HG02642 (cell line): ENCODE measurements around the gene IRAK2.
A peak's percentile ranks its signal among the peaks of the same experiment; 100 is the strongest.
"Not testable (repeated sequence)": the region's sequence is repeated elsewhere in the genome, so short reads cannot be mapped to it uniquely, and the experiment has no call there.

Source experiments
- ATAC-seq: cut with Tn5 transposase; IDR thresholded peaks from one replicate; pipeline ENCODE4 v1.9.1; 2021; ENCODE audit warnings: mild to moderate bottlenecking; ENCODE audit not compliant: unreplicated experiment, poor library complexity

IRAK2 gene

DNA sequence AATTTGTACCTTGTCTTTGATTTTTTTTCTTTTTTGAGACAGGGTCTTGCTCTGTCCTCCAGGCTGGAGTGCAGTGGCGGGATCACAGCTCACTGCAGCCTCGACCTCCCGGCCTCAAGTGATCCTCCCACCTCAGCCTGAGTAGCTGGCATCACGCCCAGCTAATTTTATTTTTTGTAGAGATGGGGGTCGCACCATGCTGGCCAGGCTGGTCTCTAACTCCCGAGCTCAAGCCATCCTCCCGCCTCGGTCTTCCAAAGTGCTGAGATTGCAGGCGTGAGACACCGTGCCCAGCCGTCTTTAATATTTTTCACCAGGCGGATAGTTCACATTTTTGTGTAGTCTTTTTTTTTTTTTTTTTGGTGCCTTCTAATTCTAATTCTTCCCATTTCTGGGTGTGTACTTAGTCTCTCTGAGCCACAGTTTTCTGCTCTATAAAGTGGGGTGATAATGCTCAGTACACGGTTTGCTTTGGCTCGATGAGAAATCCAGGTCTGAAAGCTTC lies 83.0 kb downstream of the IRAK2 start:
- no peak for ATAC-seq

DNA sequence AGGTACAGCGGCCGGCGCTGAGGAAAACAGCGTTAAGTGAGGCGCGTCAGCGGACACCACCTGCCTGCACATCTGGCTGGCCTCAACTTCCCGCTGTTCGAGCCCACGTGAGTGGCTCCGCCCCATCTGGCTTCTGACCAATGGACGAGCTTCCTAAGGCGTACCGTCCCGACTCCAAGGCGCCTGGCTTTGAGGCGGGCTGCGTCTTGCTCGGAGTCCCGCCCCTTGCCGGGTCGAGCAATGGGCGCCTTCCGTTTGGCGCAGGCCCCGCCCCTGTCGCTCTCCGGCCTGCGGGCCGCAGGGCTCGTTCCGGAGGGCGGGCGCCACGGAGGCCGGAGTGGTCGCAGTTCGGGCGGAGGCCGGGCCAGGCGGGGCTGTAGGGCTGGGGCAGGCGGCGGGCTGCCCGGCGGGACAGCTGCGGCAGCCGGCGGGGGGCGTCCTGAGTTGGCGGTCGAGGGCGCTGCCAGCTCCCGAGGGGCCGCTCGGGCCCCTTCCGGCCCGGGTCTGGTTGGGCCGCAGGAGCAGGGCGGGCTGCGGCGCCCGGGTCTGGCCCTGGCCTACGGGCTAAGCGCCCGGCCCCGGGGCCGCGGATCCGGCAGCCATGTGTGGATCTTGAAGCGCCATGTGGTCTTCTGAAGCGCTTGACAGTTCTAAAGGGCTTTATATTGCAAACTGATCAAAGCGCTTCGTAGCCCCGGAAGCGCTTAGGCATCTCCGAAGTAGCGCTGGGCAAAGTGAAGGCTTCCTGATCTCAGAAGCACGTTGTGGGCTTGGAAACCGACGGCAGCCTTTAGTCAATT lies 83.7 kb downstream of the IRAK2 start, which contains the start of gene TATDN2:
TSS of gene TATDN2 (plus strand) at position 276 of the 800 bp plus-strand sequence. CDS start 742 bp downstream, outside the sequence.
- ATAC-seq = peak; percentile 97

DNA sequence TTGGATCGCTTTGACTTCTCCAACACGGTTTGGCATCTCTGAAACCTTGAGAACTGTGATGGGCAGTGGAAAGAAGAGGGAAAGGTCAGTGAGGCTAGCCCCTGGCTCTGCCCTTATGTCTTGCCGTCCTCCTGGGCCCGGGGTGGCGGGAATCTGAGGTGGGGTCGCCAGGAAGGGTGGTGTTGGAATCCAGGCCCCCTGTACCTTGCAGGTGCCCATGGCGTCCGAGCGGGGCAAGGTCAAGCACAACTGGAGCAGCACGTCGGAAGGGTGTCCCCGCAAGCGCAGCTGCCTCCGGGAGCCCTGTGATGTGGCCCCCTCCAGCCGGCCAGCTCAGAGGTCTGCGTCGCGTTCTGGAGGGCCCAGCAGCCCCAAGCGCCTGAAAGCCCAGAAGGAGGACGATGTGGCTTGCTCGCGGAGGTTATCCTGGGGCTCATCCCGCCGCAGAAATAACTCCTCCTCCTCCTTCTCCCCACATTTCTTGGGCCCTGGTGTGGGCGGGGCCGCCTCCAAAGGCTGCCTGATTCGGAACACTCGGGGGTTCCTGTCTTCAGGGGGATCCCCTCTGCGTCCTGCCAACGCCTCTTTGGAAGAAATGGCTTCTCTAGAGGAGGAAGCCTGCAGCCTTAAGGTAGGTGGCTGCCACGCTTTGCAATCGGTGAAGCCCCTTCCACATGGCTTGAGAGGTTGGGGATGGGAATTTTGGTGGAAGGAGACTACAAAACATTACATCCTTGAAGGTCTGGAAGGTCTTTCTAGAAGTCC lies 84.4 kb downstream of the IRAK2 start:
- ATAC-seq = no peak

DNA sequence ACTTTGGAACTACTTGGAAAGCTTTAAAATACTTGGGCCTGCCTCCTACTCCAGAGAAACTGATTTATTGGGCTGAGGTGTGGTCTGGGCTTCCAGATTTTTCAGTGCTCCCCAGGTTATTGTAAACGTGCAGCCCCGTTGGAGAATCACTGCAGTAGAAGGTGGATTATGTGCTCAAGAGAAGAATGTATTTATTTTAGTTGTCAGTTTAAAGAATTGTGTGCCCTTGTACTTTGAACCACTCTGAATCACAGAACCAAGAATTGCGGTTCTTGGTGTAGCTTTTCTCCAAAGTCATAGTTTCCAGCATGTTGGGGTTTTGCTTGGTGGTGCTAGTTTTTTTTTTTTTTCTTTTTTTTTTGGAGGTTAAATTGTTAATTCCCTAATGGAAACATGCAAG lies 85.1 kb downstream of the IRAK2 start:
- no peak for ATAC-seq

DNA sequence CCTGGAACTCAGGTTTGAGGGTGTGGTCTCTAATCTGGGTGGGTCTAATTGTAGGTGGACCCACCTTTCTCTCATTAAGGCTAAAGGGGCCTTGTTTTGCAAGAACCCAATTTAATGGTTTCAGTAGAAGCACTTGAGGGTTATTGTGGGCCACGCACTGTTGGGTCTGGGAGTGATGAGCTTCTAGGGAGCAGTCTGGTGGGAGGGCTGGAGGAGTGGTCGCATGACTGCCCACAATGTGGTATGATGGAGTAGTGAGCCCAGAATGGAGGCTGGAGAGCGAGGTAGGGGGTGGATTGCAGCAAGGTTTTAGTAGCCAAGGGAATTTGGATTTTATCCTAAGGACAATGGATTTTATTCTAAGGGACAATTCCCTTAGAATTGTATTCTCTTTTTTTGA lies 86.3 kb downstream of the IRAK2 start:
- no peak for ATAC-seq

DNA sequence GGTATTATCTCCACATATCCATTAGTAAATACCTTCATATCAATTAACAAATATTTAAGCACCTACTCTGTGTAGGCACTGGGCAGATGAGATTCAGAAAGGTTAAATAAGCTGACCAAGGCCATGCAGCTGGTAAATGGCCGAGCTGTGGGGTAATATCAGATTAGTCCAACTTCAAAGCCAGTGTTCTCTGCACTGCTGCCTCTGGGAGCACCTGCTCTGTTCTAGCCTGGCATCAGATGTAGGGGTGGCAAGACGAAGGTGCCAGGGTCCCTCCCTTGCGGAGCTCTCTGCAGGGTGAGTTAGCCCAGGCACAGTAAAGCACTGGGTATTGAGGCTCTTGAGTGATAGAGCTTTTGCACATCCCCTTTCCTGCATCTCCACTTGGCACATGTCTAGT lies 89.0 kb downstream of the IRAK2 start:
- ATAC-seq = no peak

DNA sequence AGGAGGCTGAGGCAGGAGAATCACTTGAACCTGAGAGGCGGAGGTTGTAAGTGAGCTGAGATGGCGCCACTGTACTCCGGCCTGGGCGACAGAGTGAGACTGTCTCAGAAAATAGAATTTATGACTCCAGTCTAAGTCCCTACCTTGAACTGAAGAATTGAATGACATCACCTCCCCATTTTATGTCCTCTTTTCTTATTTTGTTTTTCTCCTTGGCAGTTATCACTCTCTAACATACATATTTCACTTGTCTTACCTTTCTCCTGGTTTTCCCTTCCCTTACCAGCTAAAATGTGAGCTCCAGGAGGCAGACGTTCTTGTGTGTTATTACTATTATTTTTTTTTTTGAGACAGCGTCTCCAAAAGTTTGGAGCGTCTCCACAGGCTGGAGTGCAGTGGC lies 91.1 kb downstream of the IRAK2 start:
- no peak for ATAC-seq

DNA sequence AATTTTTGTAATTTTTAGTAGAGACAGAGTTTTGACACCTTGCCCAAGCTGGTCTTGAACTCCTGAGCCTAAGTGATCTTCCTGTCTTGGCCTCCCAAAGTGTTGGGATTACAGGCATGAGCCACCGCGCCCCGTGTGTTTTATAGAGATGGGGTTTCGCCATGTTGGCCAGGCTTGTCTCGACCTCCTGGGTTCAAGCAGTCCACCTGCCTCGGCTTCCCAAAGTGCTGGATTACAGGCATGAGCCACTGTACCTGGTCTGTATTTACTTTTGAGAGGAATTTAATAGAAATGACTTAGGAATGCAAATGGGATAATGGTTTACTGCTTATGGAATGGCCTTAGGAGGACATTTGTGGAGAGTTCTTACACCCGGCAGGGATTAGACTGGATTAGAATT lies 94.3 kb downstream of the IRAK2 start:
- no peak for ATAC-seq

DNA sequence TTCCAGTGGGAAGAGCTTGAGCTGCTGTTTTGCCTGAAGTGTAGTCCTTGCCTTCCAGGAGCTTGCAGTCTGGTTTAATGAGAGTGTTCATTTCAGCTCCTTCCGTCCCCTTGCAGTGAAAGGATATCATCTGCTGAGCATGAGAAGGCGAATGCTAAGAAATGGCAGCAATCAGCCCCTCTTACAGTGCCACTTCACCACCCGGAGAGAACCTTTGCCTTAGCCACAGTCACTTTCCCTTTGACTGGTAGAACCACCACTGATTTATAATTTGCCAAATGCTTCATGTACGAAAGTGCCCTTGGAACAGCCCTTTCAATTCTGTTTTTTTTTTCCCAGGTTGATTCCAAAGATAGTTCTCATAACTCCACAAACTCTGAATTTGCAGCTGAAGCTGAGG lies 95.1 kb downstream of the IRAK2 start:
- no peak for ATAC-seq

DNA sequence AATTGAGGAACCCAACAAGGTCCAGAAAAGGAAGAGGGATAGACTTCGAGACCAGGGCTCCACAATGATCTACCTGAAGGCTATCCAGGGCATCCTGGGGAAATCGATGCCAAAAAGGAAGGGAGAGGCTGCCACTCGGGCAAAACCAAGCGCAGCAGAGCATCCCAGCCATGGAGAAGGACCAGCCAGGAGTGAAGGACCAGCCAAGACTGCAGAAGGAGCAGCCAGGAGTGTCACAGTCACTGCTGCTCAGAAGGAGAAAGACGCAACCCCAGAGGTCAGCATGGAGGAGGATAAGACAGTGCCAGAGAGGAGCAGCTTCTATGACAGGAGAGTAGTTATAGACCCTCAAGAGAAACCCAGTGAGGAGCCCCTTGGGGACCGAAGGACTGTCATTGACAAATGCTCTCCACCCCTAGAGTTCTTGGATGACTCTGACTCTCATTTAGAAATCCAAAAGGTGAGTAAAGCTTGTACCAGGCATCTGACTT lies 95.5 kb downstream of the IRAK2 start:
- ATAC-seq = no peak

DNA sequence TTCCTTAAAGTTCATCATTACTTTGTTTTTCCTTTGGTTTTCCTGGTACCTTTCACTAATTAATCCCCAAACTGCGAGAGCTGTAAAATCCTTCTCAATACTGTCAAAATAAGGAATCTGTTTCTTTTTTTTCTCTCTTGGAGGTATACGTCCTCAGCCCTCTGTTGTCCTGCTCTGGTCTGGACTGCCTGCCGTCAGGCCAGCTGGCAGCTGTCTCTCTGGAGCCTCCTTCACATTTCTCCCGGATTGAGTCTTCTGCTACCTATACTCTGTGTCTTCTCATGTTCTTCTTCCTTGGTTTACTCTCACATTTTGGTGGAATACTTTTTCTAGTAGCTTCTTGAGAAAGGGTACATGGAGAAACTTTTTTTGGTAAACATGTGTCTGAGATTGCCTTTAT lies 97.3 kb downstream of the IRAK2 start:
- no peak for ATAC-seq

DNA sequence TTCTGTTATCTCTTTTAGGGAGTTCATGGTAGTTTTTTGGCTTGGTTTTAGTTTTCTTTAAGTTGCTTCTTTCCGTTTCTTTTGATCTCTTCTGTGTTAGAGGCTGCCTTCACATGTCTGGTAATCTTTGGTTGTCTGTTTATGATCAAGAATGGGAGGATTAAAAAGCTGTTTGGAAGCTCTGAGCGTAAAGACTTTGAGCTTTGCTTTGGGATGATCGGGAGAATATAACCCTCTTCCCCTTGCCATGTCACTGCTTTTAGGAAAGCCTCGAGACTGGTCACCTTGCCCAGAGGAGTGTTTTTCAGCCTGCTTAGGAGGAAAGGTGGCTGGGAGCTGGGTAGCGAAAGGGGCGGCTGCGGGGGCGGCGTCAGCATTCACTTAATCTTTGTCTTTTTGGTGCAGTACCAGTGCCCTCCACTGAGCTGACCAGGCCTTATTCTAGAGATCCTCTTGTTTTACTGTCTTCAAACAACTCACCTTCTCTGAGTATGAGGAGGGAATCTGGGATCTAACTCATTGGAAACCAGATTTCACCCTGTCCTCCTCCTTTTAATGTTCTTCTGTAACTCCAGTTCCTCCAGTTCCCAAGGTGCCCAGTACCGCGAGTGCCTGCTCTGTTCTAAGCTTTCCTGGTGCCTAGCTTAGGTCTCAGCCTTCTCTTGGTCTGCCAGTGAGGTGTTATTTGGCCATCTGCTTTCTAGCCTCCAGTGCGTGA lies 99.1 kb downstream of the IRAK2 start:
- ATAC-seq = no peak

DNA sequence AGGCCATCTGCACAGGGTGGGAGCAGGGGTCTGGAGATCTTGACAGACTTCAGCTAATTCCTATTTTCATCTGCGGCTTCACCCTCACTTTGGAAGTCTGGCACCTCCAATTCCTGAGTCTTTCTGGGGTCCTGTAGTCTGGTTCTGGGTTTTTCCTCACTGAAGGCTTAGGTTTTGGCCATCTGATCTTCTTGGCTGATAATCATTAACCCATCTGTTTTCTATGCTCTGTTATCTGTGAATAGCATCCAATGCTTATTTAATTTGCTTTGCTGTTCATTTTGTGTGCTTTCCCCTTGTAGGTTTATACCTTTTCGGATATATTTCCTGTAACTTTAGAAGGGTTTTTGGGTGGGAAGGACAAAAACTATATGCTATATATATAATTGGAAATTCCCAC lies 101.1 kb downstream of the IRAK2 start:
- no peak for ATAC-seq

DNA sequence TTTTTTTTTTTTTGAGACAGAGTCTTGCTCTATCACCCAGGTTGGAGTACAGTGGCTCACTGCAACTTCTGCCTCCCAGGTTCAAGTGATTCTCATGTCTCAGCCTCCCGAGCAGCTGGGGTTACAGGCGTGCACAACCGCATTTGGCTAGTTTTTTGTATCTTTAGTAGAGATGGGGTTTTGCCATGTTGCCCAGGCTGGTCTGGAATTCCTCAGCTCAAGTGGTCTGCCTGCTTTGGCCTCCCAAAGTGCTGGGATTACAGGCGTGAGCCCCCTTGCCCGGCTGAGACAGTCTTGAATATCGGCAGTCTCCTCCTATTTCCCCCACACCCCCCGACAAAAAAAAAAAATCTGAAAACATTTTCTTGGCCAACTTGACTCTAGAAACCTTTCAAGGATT lies 102.2 kb downstream of the IRAK2 start:
- not testable (repeated sequence) for ATAC-seq

DNA sequence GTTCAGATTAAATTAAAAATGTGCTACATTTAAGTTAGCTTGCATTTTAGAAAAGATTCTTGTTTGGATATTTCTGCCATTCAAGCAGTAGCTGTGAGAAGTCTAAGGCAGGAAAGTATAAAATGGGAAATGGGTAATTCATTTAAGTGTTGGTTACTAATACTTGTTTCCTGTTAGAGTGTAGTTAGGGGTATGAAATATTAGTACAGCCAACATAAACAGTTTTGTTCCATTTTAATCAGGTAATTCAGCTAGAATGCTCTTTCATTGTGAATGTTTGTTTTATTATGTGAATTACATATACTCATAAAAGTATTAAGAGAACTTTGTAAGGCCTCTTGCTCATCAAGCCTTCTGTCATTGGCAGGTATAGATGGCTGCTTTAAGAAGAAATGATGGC lies 103.4 kb downstream of the IRAK2 start:
- no peak for ATAC-seq

DNA sequence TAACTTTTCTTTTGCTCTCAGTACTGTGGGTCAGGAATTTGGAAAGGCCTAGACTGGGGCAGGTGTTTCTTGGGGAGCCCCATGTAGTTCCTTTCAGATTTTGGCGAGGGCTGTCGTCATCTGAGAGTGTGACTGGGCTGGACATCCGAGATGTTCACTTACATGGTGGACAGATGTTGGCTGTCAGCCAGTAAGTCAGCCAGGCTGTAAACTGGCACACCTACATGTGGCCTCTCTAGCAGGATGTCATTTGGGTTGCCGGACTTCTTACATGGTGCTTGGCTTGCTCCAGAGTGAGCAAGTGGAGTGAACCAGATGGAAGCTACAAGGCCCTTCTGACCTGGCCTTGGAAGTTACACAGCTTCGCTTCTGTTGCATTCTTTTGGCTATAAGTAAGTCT lies 104.2 kb downstream of the IRAK2 start:
- no peak for ATAC-seq

DNA sequence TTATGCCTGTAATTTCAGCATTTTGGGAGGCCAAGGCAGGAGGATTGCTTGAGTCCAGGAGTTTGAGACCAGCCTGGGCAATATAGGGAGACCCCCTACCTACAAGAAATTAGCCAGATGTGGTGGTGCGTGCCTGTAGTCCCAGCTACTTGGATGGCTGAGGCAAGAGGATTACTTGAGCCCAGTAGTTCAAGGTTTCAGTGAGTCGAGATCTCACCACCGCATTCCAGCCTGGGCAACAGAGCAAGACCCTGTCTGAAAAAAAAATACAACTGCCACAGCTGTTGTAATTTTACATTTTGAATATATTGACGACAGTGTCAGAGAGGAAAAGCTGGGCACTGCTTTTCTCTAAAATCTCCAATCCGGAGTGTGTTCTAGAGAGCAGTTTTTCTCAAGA lies 104.7 kb downstream of the IRAK2 start:
- ATAC-seq = no peak

DNA sequence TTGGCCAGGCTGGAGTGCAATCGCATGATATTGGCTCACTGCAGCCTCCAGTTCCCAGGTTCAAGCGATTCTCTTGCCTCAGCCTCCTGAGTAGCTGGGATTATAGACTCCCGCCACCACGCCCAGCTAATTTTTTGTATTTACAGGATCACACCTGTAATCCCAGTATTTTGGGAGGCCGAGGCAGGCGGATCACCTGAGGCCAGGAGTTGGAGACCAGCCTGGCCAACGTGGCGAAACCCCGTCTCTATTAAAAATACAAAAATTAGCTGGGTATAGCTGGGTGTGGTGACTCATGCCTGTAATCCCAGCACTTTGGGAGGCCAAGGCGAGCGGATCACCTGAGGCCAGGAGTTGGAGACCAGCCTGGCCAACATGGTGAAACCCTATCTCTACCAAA lies 107.8 kb downstream of the IRAK2 start:
- ATAC-seq = not testable (repeated sequence)

DNA sequence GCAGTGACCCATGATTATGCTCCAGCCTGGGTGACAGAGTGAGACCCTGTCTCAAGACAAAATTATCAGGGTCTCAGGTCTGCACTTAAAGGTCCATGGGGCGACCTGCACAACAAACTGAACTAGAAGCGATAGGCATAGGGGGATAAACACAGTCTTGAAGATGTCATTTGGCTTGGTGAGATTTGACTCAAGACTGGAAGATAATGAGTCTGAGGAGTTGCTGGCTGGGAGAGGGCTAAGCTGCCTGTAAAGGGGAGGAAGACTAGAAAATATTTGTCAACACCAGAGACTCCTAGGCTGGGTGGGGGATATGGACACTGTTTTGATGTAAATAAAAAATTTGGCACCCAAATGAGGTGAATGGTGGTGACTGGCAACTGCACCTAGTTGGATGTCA lies 108.3 kb downstream of the IRAK2 start:
- no peak for ATAC-seq

DNA sequence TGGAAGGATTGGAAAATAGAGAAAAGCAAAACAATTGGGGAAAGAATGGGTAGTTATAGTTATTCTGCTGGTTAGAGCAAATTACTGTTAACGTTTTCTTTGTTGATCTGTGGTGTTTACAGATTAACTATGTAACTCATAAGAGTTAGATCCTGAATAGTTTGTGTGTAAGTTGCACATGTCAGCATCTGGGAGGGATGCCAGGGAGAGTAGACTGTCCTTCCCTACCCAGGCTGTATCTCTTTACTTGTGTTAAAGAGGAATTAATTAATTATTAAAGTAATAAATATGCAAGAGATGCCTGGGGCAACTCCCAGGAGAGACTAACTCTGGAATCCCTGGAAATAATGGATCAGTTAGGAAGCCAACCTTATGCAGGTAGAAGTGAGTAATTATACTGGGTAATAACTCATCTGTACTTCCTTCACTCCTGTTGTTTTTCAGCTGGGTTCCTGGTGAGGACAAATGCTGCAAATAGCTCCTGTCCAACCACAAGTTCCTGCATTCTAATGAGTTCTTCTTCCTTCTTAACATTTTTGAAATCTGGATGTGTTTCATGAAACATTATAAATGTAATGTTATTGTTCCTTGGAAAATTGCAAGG lies 109.1 kb downstream of the IRAK2 start:
- ATAC-seq = no peak
